Measurements from ENCODE around the gene DLL4.
"Not testable (repeated sequence)": the region's sequence is repeated elsewhere in the genome, so short reads cannot be mapped to it uniquely, and the experiment has no call there.

DLL4 gene

GRCh38 chr15:40958723-40959122, 29.6 kb downstream of the DLL4 start:
- no peak for DNase-seq (ENCODE audit: low spot score)

- DNase-seq (ENCODE audit: low spot score) = no peak
Observed at GRCh38 chr15:40959331-40960141, 30.4 kb downstream of the DLL4 start.

- no peak for DNase-seq (ENCODE audit: low spot score)
Observed at GRCh38 chr15:40960151-40960885, 31.2 kb downstream of the DLL4 start.

DNA sequence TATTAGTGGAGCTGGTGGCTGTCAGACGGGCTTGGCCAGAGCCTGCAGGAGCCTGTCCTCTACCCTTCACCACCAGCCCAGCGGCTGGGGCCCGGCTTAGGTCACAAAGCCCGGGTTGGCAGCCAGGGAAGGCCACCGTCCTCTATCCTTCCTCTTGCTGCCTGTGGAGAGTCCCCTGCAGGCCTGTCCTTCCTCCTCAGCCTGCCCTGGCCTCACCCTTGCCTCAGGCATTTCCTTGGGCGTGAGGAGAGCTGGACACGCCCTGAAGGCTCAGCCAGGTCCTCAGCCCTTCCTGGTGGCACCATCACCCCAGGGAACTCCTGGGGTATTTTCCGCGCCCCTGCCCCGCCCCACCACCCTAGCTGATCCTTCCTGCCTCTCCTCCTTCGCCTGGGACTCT, 31.8 kb downstream of the DLL4 start:
- DNase-seq (ENCODE audit: low spot score) = no peak

DNA sequence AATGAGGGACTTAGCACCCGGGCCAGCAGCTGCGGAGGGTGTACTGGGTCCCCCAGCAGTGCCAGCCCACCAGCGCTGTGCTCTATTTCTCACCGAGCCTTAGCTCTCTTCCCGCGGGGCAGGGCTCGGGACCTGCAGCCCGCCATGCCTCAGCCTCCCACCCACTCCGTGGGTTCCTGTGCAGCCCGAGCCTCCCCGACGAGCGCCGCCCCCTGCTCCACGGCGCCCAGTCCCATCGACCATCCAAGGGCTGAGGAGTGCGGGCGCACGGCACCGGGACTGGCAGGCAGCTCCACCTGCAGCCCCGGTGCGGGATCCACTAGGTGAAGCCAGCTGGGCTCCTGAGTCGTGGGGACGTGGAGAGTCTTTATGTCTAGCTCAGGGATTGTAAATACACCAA, 32.6 kb downstream of the DLL4 start:
- not testable (repeated sequence) for DNase-seq (ENCODE audit: low spot score)

- DNase-seq (ENCODE audit: low spot score) = not testable (repeated sequence)
Observed at GRCh38 chr15:40962317-40962716, 33.2 kb downstream of the DLL4 start.

DNA sequence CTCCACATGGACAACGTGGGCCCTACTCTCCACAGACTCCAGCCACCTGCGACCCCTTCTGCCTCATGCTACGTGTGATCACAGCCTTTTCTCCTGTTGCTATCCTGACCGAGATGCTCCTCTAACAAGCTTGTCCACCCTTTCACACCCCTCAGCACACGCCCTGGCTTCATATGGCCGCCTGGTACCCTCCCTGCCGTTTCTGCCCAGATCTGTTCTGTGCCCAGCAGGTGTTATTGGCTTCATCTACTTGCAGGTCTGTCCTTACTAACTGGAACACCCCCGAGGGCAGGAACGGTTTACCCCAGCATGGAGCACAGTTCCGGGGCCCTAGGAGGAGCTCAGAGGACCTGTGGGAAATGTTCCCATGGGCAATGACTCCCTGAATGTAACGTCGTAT, 34.1 kb downstream of the DLL4 start:
- DNase-seq (ENCODE audit: low spot score) = no peak

GRCh38 chr15:40964006-40964405, 34.9 kb downstream of the DLL4 start:
- DNase-seq (ENCODE audit: low spot score) = no peak

DNA sequence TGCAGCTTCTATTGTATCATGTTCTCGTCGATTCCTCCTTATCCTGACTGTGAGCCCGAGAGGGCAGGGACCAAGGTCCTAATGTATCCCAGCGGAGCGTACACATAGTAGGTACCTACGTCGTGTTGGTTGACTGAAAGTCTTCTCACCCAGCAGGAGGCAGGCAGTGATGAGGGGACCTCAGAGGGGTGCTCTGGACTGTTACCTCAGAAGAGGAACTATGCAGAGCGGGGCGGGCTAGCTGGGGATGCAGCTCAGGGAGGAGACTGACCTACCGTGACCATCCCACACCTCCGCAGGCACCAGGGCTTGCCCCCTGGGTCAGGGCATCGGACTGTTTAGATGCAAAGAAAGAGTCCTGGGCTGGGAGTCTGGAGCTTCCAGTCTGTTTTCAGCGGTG, 35.5 kb downstream of the DLL4 start:
- no peak for DNase-seq (ENCODE audit: low spot score)

- no peak for DNase-seq (ENCODE audit: low spot score)
Observed at GRCh38 chr15:40968290-40969085, 39.3 kb downstream of the DLL4 start.

DNA sequence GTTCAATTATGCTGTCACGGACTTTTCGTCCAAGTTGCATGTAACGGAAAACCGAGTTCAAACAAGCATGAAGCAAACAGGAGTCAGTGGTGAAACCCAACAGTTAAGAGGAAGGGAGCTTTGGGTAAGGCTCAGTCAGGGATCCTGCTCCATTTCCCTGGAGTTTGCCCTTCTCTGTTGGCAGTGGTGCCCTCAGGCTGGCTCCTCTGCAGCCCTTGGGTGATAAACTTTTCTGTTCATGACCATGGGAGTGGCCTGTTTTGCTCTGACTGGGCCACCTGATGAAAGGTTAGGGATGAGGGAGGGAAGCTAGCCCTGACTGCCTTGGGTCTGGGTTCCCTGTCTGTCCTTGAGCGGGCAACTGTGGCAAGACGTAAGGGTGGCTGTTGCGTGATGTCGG, 40.2 kb downstream of the DLL4 start:
- no peak for DNase-seq (ENCODE audit: low spot score)

- DNase-seq (ENCODE audit: low spot score) = no peak
Observed at GRCh38 chr15:40974879-40975278, 45.7 kb downstream of the DLL4 start.

DNA sequence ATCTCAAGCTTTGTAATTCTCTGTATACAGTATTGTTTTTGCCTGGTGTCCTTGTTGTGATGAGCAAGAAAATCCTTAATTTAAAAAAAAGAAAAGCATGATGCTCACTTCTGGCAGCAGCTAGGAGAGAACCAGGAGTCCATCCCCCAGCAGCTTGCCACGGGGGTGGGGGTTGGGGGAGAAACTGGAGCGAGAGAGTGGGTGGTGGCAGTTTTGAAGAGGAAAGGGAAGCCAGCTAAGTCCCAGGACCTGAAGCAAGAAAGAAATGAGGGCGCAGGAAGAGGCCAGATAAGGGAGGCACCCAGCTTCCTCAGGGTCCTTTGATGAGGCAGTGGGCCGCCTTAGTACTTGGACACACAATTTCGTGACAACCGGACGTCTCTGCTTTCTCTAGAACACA, 47.7 kb downstream of the DLL4 start:
- DNase-seq (ENCODE audit: low spot score) = no peak

- no peak for DNase-seq (ENCODE audit: low spot score)
Observed at GRCh38 chr15:40978141-40978540, 49.0 kb downstream of the DLL4 start.

GRCh38 chr15:40978562-40978961, 49.4 kb downstream of the DLL4 start:
- no peak for DNase-seq (ENCODE audit: low spot score)

DNA sequence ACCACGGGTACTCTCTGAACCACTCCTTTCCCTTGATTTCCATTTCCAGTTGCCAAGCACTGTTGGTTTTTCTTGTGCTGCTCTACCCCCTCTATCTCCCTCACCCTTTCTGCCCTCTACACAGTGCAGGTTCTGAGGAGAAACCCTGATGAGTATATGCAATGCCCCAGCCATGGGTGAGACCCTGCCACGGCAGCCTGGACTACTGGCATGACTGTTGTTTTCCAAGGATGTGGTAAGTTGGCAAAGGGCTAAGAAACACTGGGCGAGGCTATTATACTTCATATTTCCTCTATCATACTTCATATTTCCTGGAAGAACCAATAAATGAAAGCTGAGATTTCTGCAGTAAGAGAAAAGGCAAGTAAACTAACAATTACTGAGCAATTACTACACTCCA, 52.0 kb downstream of the DLL4 start:
- DNase-seq (ENCODE audit: low spot score) = no peak

DNA sequence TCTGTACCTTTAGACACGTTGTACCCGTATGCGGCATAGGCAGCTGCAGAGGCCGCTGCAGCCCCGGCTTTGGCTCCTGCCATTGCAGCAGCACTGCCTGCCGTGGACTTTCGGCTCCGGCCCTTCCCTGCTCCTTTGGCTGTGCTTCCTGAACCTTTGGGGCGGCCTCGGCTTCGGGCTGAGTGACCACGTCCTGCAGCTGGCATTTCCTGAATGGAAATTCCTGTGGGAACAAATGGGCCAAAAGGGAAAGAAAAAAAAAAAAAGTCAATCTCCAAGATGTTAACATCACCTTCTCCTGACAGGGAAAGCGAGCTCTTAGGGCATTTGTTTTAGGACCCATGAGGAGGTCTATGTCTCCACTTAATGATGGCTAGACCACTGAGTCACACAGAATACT, 53.7 kb downstream of the DLL4 start:
- DNase-seq (ENCODE audit: low spot score) = no peak

DNA sequence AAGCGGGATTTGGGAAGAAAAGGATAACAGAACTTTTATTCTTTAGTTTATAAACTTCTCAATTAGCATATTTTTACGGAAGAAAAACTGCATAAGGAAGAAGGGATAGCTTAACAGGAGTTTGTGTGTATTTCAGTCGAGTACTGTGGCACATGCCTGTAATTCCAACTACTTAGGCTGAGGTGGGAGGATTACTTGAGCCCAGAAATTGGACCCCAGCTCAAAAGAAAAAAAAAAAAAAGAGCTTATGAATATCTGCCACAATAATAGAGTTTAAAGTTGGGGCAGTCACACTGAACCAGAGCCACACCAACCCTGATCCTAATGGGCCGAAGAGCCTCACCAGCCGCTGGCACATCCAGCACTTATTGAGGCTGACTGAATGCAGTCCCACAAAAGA, 55.3 kb downstream of the DLL4 start:
- no peak for DNase-seq (ENCODE audit: low spot score)

- no peak for DNase-seq (ENCODE audit: low spot score)
Observed at GRCh38 chr15:40984964-40985363, 55.8 kb downstream of the DLL4 start.

DNA sequence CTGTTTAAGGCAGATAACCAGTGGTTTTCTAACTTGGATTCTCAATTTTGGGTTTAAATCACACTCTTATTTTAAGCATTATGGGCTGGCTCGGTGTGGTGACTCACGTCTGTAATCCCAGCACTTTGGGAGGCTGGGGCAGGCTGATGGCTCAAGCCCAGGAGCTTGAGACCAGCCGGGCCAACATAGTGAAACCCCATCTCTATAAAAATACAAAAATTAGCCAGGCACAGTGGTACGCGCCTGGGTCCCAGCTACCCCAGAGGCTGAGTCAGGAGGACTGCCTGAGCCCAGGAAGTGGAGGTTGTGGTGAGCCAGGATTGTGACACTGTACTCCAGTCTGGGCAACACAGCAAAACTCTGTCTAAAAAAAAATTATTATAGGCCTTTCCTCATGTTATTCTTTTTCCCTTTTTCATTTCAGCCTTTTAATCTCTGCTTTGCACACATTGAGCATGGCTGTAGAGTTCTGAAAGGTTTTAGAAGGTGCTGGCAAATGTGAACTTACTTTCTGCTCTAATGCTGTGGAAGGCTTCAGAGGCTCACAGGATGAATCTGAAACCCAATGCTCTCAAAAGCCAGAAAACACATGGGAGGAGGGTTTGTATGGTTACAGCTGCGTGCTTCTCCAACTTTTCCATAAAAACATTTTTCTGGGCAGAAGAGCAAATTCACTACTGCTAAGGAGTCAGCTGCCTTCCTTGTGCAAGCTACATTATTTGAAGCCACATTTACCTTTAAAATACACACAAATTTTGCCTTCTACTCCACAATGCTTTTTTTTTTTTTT, 56.6 kb downstream of the DLL4 start:
- no peak for DNase-seq (ENCODE audit: low spot score)

- DNase-seq (ENCODE audit: low spot score) = no peak
Observed at GRCh38 chr15:40986820-40987219, 57.7 kb downstream of the DLL4 start.

- DNase-seq (ENCODE audit: low spot score) = no peak
Observed at GRCh38 chr15:40988156-40988555, 59.0 kb downstream of the DLL4 start.
